Stimulated activated CD8-positive, alpha-beta memory T cell treated with anti-CD3 and anti-CD28 coated beads, Interleukin-7, amount 100 ng/mL, for 1 hour (primary cell): ENCODE data around the gene TRABD2B.

ENCODE experiments used
- DNase-seq, 2 donors: peaks; one replicate each; pipeline ENCODE4 v3.0.0-alpha.2; 2020; ENCODE audit warnings: low read depth in 2 of 2

The TRABD2B gene

DNA sequence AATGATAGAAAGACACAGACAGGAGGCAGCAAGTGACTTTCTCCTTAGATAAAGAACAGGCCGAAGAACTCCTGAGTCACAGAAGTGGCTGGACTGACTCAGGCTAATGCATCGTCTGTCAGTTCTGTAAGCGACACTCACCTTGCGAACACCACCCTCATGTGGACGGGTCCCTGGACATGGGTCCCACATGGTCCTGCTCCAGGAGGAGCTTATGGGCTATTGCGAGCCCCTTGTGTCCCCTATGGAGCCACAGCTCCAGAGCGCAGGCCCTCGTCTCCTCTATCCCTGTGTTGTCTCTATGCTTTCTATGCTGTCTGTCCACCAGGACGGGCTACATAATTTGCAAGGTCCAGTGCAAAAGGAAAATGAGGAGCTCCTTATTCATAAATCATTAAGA, 85.8 kb downstream of the TRABD2B start:
- DNase-seq, result no peak

DNA sequence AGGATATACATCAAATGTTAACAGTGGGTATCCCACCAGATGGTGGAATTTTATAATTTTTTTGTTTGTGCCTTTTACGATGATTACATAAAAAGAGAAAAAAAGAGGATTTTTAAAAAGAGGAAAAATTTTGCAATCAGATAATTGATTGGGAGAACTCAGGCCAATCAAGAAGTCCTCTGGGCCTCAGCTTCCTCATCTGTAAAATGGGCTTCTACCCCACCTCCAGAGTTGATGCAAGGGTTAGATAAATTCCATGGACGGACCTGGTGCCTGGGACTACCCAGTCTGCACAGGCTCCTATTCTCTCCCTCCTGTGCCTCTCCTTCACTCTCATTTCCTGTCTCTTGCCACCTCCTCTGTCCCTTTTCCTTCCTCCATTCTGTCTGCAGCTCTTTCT, 88.9 kb downstream of the TRABD2B start:
- no peak for DNase-seq

DNA sequence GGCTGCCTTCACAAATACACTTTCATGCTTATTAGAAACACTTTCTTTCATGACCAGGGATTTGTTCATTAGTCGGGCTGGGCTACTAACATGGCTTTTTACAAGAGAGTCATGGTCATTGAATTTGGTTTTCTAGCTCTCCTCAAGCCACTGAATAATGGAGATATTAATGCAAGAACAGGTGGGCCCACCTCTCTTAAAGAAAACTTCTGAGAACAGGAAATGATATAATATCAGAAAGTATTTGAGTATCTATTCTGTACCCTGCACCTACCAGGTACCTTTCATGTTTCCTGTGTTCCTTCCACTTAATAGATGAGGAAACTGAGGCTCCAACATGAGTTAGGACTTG, 90.0 kb downstream of the TRABD2B start:
- DNase-seq, result no peak

DNA sequence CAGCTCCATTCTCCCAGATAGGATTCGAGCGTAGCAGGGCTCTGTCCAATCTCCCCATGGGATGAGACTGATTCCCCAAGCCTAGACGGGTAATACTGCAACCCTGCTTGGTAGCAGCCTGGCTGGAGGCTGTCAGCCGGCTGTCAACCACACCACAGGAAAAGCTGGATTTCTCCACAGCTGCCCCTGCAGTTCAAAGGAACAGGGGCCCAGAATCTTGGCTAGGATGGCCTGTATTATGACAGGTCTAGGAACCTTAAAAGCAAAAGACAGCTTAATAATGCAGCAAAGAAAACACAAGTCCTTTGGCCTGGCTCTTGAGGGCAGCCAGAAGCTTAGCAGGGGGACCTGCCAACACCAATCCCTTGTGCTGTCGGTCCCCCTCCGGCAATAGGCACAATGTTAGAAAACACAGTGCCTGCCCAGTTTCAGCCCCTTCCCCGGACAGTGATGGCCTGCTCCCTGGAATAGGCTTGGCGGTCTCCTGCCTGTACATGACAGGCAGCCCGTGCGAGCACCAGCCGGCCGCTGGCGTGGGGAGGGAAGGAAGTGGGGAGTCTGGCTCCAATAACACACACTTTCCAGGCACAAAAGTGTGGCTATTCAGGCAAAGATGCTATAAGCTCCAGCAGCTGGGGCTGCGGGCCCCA, 90.5 kb downstream of the TRABD2B start:
- no peak for DNase-seq

DNA sequence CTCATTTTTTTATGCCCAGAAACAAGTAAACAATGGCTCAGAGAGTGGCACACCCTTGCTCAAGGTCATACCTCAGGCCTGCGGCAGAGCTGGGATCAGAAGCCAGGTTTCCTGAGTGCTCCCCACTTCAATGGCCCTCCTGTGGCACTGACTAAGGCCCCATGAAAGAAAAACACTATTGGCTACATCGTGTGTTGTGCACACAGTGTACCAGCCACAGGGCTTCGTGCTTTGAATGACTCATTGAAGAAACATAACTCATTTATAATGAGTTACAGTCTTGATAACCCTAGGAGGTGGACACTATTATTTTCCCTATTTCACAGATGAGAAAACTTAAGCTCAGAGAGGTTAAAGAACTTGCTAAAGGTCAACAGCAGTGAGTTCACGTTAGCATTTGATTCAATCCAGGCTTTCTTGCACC, 91.2 kb downstream of the TRABD2B start:
- DNase-seq, result no peak

DNA sequence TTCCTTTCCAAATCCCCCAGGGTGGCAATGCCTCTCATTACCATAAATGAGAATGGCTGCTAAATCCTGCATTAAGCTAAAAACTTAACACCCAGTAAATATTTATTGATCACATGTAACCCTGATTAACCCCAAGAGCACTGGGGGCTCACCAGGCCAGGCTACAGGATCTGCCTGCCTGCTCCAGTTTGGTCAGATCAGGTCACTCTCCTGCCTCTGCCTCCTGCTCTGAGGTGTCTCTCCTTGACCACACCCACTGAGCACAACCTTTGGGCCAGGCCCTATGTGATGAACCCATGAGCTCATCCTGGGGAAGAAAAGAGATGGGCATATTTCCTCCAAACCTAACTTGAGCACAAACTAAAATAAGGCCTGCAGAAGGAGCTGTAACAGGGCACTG, 93.5 kb downstream of the TRABD2B start:
- DNase-seq, result no peak

DNA sequence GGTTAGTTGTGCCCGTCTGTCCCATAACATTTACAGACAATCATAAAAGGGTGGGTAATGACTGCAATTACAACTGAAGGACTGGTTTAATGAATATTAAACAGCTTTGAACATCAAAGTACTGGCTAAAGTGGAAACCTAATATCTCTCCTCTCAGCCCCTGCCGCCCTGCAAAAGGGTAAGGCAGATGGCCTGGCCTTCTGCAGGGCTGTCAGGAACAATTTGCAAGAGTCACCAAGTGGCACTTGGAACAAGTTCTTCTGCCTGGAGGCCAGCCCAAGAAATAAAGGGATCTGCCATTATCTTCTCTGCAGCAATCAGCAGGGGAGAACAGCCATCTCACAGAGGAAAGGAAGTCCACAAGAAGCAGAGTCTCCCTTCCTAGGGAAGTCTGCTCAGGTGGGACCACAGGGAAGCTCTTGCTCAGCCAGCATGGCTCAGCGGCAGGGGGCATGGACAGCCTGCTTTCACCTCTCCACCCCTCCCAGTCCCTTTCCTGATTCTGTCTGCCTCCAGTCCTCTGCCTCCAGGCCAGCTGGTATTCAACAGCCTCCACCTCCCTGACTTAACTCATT, 96.1 kb downstream of the TRABD2B start:
- no peak for DNase-seq

DNA sequence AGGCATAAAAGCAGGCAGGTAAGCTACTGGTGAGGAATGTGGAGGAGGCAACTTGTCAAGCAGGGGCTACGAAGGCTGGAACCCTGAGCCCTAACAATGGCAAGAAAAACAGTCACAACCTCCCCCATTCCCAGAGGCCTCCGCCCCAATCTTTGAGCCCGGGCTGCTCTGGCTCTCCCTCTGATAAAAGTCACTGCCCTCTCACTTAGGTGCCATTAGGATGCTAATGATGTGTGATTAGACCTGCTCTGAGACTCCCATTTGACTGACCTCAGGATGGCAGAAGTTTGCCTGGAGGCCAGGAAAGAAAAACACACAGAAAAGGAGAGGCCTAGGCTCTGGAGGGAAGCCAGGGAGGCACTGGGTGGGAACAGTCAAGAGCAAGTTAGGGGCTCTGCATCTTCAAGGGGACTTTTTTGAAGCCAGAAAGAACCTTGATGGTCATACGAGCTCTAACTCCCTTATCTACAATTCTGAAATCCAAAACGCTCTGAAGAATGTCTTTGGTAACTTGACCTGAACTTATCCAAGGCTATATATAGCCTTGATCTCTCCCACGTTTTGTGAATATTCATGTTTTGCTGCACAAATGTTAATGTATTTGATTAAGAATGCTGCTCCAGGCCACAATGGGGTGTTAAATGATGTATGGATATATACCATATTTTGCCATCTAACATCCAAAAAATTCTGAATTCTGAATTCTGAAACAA, 98.9 kb downstream of the TRABD2B start:
- no peak for DNase-seq

DNA sequence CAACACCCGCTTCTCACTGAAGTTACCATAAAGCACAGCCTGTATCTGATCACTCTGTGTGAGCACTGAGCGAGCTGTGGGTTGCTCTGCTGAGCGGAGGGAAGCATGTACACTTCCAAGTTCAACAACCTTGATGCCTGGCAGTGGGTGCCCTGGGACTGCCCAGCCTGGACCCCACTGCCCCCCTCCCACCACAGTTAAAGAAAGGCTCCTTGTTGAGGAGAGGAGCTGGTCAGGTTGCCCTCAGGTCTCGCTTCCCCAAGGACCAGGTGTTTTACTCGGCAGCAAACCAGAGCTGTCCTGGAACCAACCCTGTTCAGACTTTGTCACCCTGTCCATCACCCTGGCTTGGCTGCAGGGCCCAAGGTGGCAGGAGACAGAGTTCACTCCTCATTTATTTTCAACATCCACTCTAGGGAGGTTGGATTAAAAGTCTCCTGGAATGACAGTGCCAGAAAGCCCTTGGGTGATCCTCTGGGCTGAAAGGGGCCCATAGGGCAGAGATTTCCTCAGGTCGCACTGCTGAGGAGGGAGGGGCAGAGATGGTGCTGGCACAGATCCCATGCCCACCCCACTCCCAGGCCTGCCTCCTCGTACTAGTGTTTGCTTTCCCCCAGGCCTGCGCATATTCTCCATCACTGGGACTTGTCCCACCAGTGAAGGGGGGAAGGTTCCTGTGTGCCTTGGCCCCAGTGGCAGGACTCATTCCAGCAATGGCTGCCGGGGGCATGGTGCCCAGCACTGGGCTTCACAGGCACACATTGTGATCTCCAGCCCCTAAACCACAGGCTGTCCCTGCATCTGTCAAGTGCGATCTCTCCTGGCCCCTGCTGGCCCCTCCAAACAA, 101.7 kb downstream of the TRABD2B start:
- no peak for DNase-seq

DNA sequence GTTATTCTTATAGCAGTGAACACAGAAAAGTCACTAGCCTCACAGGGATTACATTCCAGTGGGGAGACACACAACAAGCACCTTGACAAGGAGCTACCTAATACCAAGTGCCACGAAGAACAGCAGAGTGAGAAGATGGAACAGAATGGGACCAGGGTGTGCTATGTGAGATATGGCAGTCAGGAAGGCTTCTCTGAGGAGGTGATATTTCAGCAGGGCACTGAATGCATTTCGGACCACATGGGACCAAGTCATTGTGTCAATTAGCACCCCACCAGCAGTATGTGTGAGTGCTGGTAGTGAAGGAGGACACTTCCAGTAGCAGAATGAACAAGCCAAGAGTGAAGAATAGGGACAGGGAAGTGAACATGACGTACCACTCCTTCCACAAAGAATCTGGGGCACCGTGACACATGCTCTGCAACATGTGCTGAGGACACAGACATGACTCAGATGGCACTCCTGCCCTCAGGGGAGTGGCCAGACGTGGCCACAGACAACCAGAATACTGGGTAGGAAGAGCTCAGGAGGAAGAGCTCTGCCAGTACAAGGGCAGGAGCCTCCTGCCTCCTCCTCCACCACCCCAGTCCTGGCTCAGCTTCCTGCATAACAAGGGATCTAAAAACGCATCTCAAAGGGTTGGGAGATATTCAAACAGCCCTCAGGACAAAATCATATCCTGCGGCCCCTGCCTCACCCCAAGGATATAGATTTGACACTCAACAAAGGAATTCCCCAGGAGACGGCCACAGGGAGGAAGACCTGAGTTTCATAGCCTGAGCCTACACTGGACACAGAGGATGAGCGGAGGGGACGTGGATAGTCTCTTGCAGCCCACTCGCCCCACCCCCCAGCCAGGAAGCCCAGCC, 102.5 kb downstream of the TRABD2B start:
- DNase-seq, result no peak

DNA sequence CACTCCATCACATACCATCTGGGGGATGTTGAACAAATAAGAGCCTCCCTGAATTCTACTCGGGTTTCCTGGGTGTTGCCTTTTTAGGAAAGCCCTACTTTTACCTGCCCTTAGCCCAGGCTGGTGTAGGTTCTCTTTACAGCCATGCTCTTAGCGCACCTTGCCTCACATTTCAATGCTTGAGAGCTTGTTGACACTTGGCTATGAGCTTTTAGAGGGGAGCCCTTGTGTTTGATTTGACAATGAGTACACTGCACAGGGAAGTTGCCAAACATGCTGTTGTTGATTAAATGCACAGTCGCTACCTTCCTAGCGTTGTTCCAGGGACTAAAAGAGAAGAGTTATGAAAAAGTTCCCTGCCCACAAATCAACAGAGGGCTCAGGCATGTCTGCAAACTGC, 103.8 kb downstream of the TRABD2B start:
- no peak for DNase-seq

DNA sequence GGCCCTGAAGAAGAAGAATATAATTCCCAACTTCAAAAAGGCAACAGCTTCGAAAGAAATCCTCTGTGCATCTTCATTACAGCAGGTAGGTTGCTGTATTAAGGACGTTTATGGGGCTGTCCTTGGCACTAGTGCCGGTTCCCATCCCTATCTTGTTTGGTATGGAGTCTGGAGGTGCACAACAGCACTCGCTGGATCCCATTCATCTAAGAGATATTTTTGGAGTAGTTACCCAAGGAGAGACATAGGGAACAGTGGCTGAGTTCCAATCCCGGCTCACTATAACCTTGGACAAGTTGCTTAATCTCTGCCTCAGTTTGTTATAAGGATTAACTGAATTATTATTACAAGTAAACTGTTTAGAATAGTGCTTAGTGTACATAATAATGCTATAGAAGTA, 106.4 kb downstream of the TRABD2B start:
- DNase-seq, result no peak

DNA sequence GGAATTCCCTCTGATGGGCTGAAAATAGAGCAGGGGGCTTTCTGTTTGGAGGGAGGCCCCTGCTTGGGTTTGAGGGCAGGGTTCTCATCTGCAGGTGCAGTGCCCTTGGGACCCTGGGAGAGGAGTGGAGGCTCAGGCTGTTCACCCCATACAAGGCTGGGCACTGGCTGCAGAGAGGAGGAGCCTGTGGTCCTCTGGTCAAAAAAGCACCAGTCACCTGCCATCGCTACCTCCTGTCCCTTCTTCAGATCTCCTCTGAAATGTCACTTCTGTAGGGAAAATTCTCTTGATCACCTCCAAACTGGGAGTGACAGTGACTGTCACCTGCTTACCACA, 108.9 kb downstream of the TRABD2B start:
- no peak for DNase-seq

DNA sequence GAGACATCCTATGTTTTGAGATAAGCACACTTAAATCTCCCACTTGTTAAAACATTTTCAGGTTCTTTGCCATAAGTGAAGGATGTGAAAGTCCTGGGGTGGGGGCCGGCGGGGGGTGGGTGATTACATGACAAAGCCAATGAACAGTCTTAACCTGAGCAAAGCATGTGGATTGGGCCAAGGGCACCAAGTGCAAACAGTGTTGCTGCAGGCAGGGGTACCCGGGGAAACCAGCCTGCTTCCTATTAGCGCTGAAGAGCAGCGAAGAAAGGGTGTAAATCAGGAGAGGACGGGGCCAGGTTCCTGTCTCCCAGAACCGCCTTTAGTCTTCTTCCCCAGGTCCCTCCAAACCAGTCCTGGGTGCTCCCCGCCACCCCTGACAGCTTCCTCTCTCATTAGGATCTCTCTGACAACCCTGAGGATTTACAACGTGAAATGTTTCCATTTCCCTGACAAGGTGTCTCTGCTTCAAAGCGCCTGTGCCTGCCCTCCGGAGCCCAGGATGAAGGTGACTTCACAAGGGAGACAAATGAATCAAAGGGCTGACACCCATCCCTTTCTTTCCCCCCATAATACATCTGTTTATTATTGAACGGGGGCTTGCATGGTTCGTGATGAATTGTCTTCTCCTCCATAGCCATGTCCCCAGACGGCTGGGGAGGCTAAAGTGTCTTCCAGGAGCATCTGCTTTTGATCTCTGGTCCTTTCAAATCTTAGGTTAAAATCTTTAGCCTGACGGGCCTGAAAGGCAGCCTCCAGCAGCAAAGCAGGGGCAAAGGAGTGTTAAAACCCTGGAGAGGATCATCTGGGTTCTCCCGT, 109.5 kb downstream of the TRABD2B start:
- no peak for DNase-seq

DNA sequence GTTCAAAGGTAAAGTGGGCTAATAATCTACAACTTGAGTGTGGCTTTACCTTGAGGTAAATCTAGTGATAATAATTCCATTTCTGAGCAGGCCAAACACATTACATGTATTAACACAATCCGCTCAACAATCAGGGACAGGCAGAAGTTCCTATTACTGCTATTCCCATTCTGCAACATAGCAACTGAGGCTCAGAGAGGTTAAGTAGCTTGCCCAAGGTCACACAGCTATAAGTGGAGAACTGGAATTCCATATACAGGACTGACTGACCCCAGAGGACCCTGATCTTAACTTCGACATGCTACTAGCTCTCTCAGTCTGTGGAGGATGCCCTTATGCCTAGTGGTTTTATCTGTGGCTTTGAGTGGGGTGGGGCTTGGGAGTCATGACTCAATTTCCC, 110.1 kb downstream of the TRABD2B start:
- no peak for DNase-seq

DNA sequence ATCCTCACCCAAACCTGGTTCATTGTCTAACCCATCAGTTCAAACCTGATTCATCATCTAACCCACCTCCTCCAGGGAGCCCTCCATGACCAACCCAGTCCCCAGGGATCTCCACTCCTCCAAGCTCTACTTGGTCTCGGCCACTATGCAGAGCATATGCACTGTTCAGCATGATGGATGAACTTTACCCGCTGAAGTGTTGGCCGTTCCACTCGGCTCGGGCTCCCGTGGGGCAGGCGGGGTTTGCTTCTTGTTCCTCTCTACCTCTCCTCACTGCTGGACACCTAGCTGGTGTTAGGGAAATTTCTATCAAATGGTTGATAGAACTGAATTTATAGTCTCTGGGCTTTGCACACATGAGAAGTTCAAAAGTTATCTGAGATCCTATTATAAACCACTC, 111.0 kb downstream of the TRABD2B start:
- no peak for DNase-seq

DNA sequence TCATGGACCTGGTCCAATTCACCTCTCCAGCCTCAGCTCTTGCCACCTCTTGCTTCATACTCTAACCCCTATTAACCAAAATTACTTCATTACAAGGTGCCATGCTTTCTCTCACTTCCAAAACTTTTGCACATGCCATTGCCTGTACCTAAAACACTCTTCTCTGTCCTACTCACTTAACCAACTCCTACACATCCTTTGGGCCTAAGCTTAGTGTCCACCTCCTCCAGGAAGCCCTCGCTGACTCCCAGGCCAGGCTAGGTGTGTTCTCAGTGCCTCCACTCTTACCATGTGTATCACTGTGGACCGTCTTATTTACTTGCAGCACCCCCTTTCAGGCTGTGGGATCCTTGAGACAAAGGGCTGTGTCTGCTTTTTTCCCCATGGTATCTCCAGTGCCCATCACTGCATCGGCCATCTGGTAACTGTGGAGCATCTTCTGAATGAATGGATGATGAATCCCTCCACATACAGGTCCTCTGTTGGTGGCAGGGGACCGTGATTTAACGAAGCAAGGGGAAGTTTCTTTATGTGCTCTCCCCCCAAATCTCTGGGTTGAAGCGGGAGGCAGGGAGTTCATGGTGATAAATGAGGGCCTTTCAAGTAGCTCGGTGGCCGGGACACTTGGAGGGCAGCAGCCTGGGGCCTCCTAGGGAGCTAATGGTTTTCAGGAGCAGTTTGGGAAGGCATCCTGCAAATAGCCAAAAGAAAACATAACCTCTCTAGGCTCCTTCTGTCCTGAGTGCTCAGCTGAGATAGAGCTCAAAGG, 111.9 kb downstream of the TRABD2B start:
- no peak for DNase-seq

DNA sequence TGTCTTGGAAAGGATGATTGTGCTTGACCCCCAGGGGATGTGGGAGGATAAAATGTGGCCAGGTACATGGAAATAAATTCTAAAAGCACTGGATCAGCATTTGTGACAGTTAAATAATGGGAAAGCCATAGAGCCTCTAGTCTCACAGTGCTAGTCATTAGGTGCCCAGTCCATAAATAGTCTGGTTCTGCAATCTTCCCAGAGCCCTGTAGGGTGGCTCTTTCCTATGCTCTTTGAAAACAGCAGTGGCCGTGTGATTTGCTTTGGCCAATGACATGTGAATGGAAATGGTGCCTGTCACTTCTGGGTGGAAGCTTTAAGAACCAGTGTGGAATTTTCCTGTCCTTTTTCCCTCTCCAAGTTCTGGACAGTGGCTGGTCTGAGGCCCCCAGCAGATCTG, 113.2 kb downstream of the TRABD2B start:
- no peak for DNase-seq

DNA sequence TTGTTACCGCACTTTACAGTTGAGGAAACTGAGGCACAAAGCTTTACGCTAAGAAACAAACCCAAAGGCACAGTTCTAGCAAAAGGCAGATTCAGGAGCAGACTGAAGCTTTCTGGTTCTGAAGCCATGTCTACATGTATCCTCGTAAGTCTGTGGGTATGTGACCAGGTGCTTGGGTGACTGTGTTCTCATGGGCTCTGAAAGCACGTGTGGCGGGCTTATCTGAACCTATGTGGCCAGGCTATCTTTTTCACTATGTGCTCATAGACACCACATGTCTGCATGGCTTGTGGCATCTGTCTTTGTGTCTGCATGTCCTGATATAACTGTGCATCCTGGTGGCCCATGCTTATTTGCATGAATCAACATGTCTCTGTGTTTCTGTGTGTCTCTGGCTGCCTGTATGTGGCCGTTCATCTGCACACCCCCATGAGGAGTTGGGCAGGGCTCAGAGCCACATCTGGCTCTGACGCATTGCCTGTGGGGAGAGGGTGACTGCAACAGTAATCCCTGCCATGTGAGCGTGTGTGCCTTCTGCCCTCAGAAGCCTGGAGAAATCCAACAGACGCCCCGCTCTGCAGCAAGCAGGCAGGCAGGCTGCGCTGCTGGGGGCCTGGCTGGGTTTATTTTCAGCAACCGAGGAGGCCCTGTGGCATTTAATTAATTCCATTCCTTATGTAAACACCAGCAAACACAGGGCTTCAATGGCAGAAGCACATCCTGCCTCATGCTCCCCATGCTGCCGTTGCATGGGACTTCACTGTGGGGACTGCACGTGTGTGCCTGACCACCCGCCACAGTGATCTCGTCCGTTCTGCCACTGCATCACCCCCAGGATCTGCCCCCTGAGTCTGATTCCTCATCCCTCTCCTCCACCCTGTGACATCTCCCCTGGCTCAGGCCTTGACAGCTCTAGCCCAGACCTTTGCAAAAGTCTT, 115.4 kb downstream of the TRABD2B start:
- DNase-seq, result no peak
